KOPT-K1 (cell line): ENCODE data around the gene ERC1.
"Not testable (repeated sequence)": the region's sequence is repeated elsewhere in the genome, so short reads cannot be mapped to it uniquely, and the experiment has no call there.

Experiments
- H3K27ac ChIP-seq: fragments of 200-600 bp; sonication (generic); 2 replicates; pipeline ENCODE4 v1.5.1; 2016; ENCODE audit warnings: antibody characterized with exemption, mild to moderate bottlenecking, low read depth, low read length; ENCODE audit not compliant: poor library complexity, severe bottlenecking
- H3K36me3 ChIP-seq: fragments of 200-600 bp; sonication (generic); 2 replicates; pipeline ENCODE4 v1.5.1; 2017; ENCODE audit warnings: antibody characterized with exemption, mild to moderate bottlenecking, low read length, moderate library complexity; ENCODE audit not compliant: insufficient read depth
- H3K9me3 ChIP-seq: fragments of 200-600 bp; sonication (generic); 2 replicates; pipeline ENCODE4 v1.5.1; 2017; ENCODE audit warnings: antibody characterized with exemption, low read length, mild to moderate bottlenecking; ENCODE audit not compliant: insufficient read depth, poor library complexity, severe bottlenecking

ERC1 gene

GRCh38 chr12:1255125-1255524, 264.1 kb downstream of the ERC1 start:
- not testable (repeated sequence) for H3K9me3 ChIP-seq, H3K27ac ChIP-seq, H3K36me3 ChIP-seq

GRCh38 chr12:1255854-1256253, 264.8 kb downstream of the ERC1 start:
- not testable (repeated sequence) for H3K27ac ChIP-seq, H3K36me3 ChIP-seq

GRCh38 chr12:1256285-1256684, 265.3 kb downstream of the ERC1 start:
- H3K36me3 ChIP-seq = no peaks in the 10 kb centered on the region
- H3K9me3 ChIP-seq = no peaks in the 10 kb centered on the region
- no peak overlapping the region for H3K27ac ChIP-seq

More at GRCh38 chr12:1255854-1256253, 264.8 kb downstream of the ERC1 start:
- not testable (repeated sequence) for H3K9me3 ChIP-seq

DNA sequence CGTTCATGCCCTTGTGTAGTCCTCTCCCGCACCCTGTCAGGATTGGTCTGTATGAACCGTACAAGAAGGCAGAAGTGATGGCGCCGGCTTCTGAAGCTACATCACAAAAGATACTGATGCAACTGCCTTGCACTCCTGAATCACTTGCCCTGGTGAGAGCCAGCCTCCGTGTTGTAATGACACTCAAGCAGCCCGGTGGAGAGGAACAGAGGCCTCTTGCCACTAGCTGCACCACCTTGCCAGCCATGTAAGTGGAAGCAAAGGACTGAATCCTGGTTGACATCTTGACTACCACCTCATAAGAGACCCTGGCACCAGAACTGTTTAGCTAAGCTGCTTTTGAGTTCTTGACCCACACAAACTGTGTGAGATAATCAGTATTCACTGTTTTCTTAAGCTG, 266.0 kb downstream of the ERC1 start:
- H3K36me3 ChIP-seq = no peaks in the 10 kb centered on the region
- H3K27ac ChIP-seq = no peak overlapping the region
- no peaks in the 10 kb centered on the region for H3K9me3 ChIP-seq

GRCh38 chr12:1262011-1262410, 271.0 kb downstream of the ERC1 start:
- Histone ChIP-seq H3K27ac (no peak overlapping the region), H3K9me3 (no peaks in the 10 kb centered on the region), H3K36me3 (no peaks in the 10 kb centered on the region)

- H3K27ac ChIP-seq = no peak overlapping the region
- no peaks in the 10 kb centered on the region for H3K9me3 ChIP-seq
- H3K36me3 ChIP-seq = no peaks in the 10 kb centered on the region
Observed at GRCh38 chr12:1267243-1267642, 276.2 kb downstream of the ERC1 start.

GRCh38 chr12:1272142-1272541, 281.1 kb downstream of the ERC1 start:
- H3K27ac ChIP-seq = no peak overlapping the region
- H3K36me3 ChIP-seq = no peaks in the 10 kb centered on the region
- no peaks in the 10 kb centered on the region for H3K9me3 ChIP-seq

DNA sequence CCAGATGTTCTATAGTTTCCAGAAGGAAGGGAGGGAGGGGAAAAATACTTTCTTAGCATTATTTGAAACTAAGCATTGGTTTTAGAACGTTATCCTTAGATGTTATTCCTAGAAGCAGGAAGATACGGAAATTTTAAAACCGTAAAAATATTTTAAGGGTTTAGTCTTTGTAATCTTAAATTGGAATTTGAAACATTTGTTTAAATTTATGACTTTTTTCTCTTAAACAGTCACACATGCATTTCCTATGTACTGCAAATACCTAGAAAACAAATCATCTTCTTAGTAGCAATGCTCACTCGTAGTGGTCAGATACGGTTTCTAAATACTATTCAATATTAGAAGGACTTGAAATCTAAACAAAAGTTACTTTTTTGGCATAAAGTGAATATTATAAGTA, 282.0 kb downstream of the ERC1 start:
- H3K9me3 ChIP-seq = no peaks in the 10 kb centered on the region
- no peak overlapping the region for H3K27ac ChIP-seq

GRCh38 chr12:1277905-1278304, 286.9 kb downstream of the ERC1 start:
- Histone ChIP-seq H3K36me3 (no peaks in the 10 kb centered on the region), H3K9me3 (no peaks in the 10 kb centered on the region), H3K27ac (no peak overlapping the region)

More for the DNA sequence above, 282.0 kb downstream of the ERC1 start:
- no peaks in the 10 kb centered on the region for H3K36me3 ChIP-seq

- Histone ChIP-seq H3K36me3 (no peaks in the 10 kb centered on the region), H3K27ac (no peak overlapping the region), H3K9me3 (no peaks in the 10 kb centered on the region)
Observed at GRCh38 chr12:1279050-1279449, 288.0 kb downstream of the ERC1 start.

- H3K9me3 ChIP-seq = no peaks in the 10 kb centered on the region
- H3K36me3 ChIP-seq = no peaks in the 10 kb centered on the region
- no peak overlapping the region for H3K27ac ChIP-seq
Observed at GRCh38 chr12:1280059-1280458, 289.0 kb downstream of the ERC1 start.

- Histone ChIP-seq H3K27ac (no peak overlapping the region), H3K9me3 (no peaks in the 10 kb centered on the region), H3K36me3 (no peaks in the 10 kb centered on the region)
Observed at GRCh38 chr12:1281683-1282366, 290.8 kb downstream of the ERC1 start.

- Histone ChIP-seq H3K27ac (no peak overlapping the region), H3K36me3 (no peaks in the 10 kb centered on the region), H3K9me3 (no peaks in the 10 kb centered on the region)
Observed at GRCh38 chr12:1282670-1283315, 291.8 kb downstream of the ERC1 start.

GRCh38 chr12:1283316-1283715, 292.3 kb downstream of the ERC1 start:
- Histone ChIP-seq H3K36me3 (no peaks in the 10 kb centered on the region), H3K27ac (no peak overlapping the region), H3K9me3 (no peaks in the 10 kb centered on the region)

GRCh38 chr12:1284611-1285010, 293.6 kb downstream of the ERC1 start:
- H3K9me3 ChIP-seq = no peaks in the 10 kb centered on the region
- no peak overlapping the region for H3K27ac ChIP-seq
- H3K36me3 ChIP-seq = no peaks in the 10 kb centered on the region

DNA sequence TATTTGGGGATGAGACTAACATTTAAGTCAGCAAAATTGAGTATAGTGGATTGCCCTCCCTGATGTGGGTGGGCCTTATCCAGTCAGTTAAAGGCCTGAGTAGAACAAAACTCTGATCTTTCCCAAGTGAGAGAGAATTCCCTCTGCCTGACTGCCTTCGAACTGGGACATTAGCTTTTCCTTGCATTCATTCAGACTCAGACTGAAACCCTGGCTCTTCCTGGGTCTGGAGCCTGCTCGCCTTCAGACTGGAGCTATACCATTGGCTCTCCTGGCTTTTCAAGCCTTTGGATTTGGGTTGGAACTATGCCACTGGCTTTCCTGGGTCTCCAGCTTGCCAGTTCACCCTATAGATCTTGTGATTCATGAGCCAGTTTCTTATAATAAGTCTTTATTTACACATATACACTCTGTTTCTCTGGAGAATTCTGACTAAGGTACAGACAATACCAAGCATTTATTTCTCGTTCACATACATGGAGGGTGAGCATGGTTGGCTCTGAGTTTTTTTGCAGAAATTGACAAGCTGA, 296.5 kb downstream of the ERC1 start:
- Histone ChIP-seq H3K9me3 (no peaks in the 10 kb centered on the region), H3K36me3 (no peaks in the 10 kb centered on the region), H3K27ac (no peak overlapping the region)
